Activated CD8-positive, alpha-beta T cell treated with anti-CD3 and anti-CD28 coated beads for 36 hours (primary cell): ENCODE measurements around the gene GAST. TPM values are rescaled to one million over a fixed set of nuclear protein-coding genes. Genes with fewer than 3 reads are reported as not detected.

Experiments
- ATAC-seq: fragments of 200-7000 bp; cut with Tn5 transposase; one replicate; pipeline ENCODE4 v1.10.0; 2021; ENCODE audit warnings: mild to moderate bottlenecking, moderate library complexity
- CTCF ChIA-PET: fragments of 350-600 bp; sonication (Branson Sonifier 250); formaldehyde crosslinking; loops from one replicate; lab custom pipeline; 2021; ENCODE audit warnings: antibody characterized with exemption; lab: Charles Lee
- POLR2A ChIA-PET: fragments of 350-600 bp; sonication (Branson Sonifier 250); formaldehyde crosslinking; loops from one replicate; lab custom pipeline; 2021; ENCODE audit warnings: antibody characterized with exemption; lab: Charles Lee
- DNase-seq: peaks from one replicate; pipeline ENCODE4 v3.0.0-alpha.2; 2020
- H3K27ac Mint-ChIP-seq: one replicate; pipeline ENCODE4 v1.8.0; 2021; ENCODE audit warnings: mild to moderate bottlenecking, mixed read lengths
- H3K27me3 Mint-ChIP-seq: one replicate; pipeline ENCODE4 v1.8.0; 2021; ENCODE audit warnings: mixed read lengths
- H3K36me3 Mint-ChIP-seq: one replicate; pipeline ENCODE4 v1.8.0; 2021; ENCODE audit warnings: low read depth, mixed read lengths
- H3K4me1 Mint-ChIP-seq: one replicate; pipeline ENCODE4 v1.8.0; 2021; ENCODE audit warnings: low read depth, mixed read lengths
- H3K4me3 Mint-ChIP-seq: one replicate; pipeline ENCODE4 v1.8.0; 2021; ENCODE audit warnings: mild to moderate bottlenecking, moderate library complexity, mixed read lengths
- H3K9me3 Mint-ChIP-seq: one replicate; pipeline ENCODE4 v1.8.0; 2021; ENCODE audit warnings: mixed read lengths
- CTCF ChIP-seq: fragments of 200-600 bp; IDR thresholded peaks from one replicate; pipeline ENCODE4 v1.8.0; 2022; ENCODE audit warnings: antibody characterized with exemption, mild to moderate bottlenecking
- intact Hi-C: fragments of 100-400 bp; cut with micrococcal nuclease; formaldehyde crosslinking; loops from one replicate; pipeline ENCODE4 v1.10.0; 2022
- total RNA-seq, 2 experiments: library from RNA; stranded (reverse); gene quantifications; one replicate each; pipeline ENCODE4 v1.2.3, GENCODE V29; 2021

GAST gene
- total RNA-seq, 2 experiments from 2014 or later: not detected

GRCh38 chr17:41687828-41688640 is 24.1 kb upstream of the GAST start:
- TF ChIP-seq CTCF: peak; percentile 44
- peak; percentile 8 for ATAC-seq
- intact Hi-C loops: no loop called here
- Mint-ChIP-seq H3K4me3 (peak overlapping the region; percentile 97), H3K27me3 (no peaks in the 10 kb centered on the region), H3K9me3 (no peaks in the 10 kb centered on the region), H3K4me1 (peaks cover 26% of the 10 kb centered on the region), H3K27ac (peak overlapping the region; percentile 93), H3K36me3 (peaks cover 40% of the 10 kb centered on the region)
- peak; percentile 82 for DNase-seq
- POLR2A ChIA-PET: interaction anchor here (0.6 to 8.4 kb wide), 14 partner anchors 9 to 1128 kb away, joined by 3 to 182 read pairs (median 5); no protein-coding TSS in a partner anchor
- CTCF ChIA-PET: interaction anchor here (0.6 to 9.4 kb wide), 7 partner anchors 9 to 494 kb away, joined by 3 to 117 read pairs (median 6); partner anchors contain the start of gene JUP

GRCh38 chr17:41688641-41689496 is 23.3 kb upstream of the GAST start, which contains the start of gene EIF1:
Gene EIF1 (plus strand): TSS chr17:41688885. CDS start chr17:41689039, 154 bp downstream.
- peak; percentile 77 for ATAC-seq
- peaks cover 26% of the 10 kb centered on the region for H3K4me1 Mint-ChIP-seq
- H3K27me3 Mint-ChIP-seq: no peaks in the 10 kb centered on the region
- TF ChIP-seq CTCF: no peak
- ChIA-PET POLR2A (interaction anchor here (0.6 to 8.4 kb wide), 23 partner anchors 10 to 1129 kb away, joined by 3 to 182 read pairs (median 5); partner anchors contain the start of genes ACLY and KLHL11), CTCF (interaction anchor here (0.6 to 9.4 kb wide), 11 partner anchors 10 to 493 kb away, joined by 3 to 117 read pairs (median 6); partner anchors contain the start of gene JUP)
- intact Hi-C loops: no loop called here
- H3K36me3 Mint-ChIP-seq: peaks cover 45% of the 10 kb centered on the region
- H3K27ac Mint-ChIP-seq: peak within 1 kb of the TSS; percentile 93
- DNase-seq: peak; percentile 100
- no peaks in the 10 kb centered on the region for H3K9me3 Mint-ChIP-seq
- peak within 1 kb of the TSS; percentile 97 for H3K4me3 Mint-ChIP-seq

- Mint-ChIP-seq H3K27ac (peak overlapping the region; percentile 93), H3K4me1 (peaks cover 26% of the 10 kb centered on the region), H3K36me3 (peaks cover 47% of the 10 kb centered on the region), H3K27me3 (no peaks in the 10 kb centered on the region), H3K9me3 (no peaks in the 10 kb centered on the region), H3K4me3 (peak overlapping the region; percentile 97)
- CTCF ChIA-PET: interaction anchor here (0.8 to 9.4 kb wide), 10 partner anchors 10 to 492 kb away, joined by 3 to 117 read pairs (median 6); partner anchors contain the start of genes DNAJC7 and JUP
- no peak for ATAC-seq
- intact Hi-C loops: no loop called here
- peak; percentile 94 for TF ChIP-seq CTCF
- POLR2A ChIA-PET: interaction anchor here (0.9 to 8.4 kb wide), 24 partner anchors 9 to 1404 kb away, joined by 3 to 182 read pairs (median 5); partner anchors contain the start of genes ACLY and KLHL11
- peak; percentile 77 for DNase-seq
Measured at GRCh38 chr17:41689497-41690299, 22.4 kb upstream of the GAST start.

GRCh38 chr17:41690497-41690896 is 21.6 kb upstream of the GAST start:
- DNase-seq (no peak), ATAC-seq (no peak)
- peak overlapping the region; percentile 93 for H3K27ac Mint-ChIP-seq
- intact Hi-C loops: no loop called here
- peaks cover 26% of the 10 kb centered on the region for H3K4me1 Mint-ChIP-seq
- H3K4me3 Mint-ChIP-seq: peak overlapping the region; percentile 97
- H3K9me3 Mint-ChIP-seq: no peaks in the 10 kb centered on the region
- ChIA-PET CTCF (interaction anchor here (1.1 to 9.4 kb wide), 7 partner anchors 11 to 1407 kb away, joined by 3 to 117 read pairs (median 6); partner anchors contain the start of gene DNAJC7), POLR2A (interaction anchor here (0.6 to 8.4 kb wide), 20 partner anchors 8 to 1406 kb away, joined by 3 to 182 read pairs (median 4); partner anchors contain the start of genes ACLY and KLHL11)
- H3K36me3 Mint-ChIP-seq: peaks cover 47% of the 10 kb centered on the region
- TF ChIP-seq CTCF: no peak
- H3K27me3 Mint-ChIP-seq: no peaks in the 10 kb centered on the region
